Measurements from ENCODE around the gene HPD.
"Not testable (repeated sequence)": the region's sequence is repeated elsewhere in the genome, so short reads cannot be mapped to it uniquely, and the experiment has no call there.

The HPD gene

DNA sequence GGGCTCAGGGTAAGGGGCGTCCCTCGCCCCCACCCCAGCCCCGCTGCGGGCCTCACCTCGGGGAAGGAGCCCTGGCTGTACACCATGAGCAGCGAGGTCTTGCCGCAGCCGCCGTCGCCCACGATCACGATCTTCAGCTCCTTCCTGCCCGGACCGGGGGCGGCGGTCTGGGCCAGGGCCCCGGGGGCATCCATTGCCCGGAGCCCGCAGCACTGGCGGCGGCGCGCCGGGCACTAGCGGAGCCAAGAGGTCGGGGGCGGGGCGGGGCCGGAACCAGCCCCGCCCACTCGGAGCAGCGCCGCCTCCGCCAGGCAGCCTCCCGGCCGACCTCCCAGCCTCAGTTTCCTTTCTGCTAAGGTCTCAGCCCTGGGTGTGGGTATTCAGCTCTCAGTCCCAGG, 65.2 kb downstream of the HPD start, which contains the start of gene RHOF:
Gene RHOF, minus strand, starts transcription at position 249 of the 398 bp plus-strand sequence. Its CDS starts 55 bp downstream, at position 194.
- peak within 1 kb of the TSS; percentile 60 for H3K4me3 ChIP-seq (ENCODE audit: low read depth, low read length)
- no peak for TF ChIP-seq CTCF (conservative IDR thresholded peaks at IDR 0.05; ENCODE audit: low read depth, low read length)
- no peak for DNase-seq (ENCODE audit: low read depth)

- H3K4me3 ChIP-seq (ENCODE audit: low read depth, low read length) = peak overlapping the region; percentile 60
- DNase-seq (ENCODE audit: low read depth) = no peak
- TF ChIP-seq CTCF (conservative IDR thresholded peaks at IDR 0.05; ENCODE audit: low read depth, low read length) = no peak
Observed at GRCh38 chr12:121792607-121793439, 65.8 kb downstream of the HPD start.

GRCh38 chr12:121791671-121792551, 66.7 kb downstream of the HPD start:
- H3K4me3 ChIP-seq (ENCODE audit: low read depth, low read length) = no peak overlapping the region
- TF ChIP-seq CTCF (conservative IDR thresholded peaks at IDR 0.05; ENCODE audit: low read depth, low read length) = no peak
- no peak for DNase-seq (ENCODE audit: low read depth)

DNA sequence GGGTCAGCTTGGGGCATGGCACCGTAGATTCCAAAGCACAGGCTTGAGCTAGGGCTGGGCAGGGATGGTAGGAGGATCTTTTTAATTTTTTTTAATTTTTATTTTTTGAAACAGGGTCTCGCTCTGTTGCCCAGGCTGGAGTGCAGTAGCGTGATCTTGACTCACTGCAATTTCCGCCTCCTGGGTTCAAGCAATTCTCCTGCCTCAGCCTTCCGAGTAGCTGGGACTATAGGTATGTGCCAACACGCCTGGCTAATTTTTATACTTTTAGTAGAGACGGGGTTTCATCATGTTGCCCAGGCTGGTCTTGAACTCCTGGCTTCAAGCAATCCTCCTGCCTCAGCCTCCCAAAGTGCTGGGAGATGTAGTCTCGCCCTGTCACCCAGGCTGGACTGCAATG, 67.9 kb downstream of the HPD start:
- not testable (repeated sequence) for H3K4me3 ChIP-seq (ENCODE audit: low read depth, low read length); DNase-seq (ENCODE audit: low read depth)

DNA sequence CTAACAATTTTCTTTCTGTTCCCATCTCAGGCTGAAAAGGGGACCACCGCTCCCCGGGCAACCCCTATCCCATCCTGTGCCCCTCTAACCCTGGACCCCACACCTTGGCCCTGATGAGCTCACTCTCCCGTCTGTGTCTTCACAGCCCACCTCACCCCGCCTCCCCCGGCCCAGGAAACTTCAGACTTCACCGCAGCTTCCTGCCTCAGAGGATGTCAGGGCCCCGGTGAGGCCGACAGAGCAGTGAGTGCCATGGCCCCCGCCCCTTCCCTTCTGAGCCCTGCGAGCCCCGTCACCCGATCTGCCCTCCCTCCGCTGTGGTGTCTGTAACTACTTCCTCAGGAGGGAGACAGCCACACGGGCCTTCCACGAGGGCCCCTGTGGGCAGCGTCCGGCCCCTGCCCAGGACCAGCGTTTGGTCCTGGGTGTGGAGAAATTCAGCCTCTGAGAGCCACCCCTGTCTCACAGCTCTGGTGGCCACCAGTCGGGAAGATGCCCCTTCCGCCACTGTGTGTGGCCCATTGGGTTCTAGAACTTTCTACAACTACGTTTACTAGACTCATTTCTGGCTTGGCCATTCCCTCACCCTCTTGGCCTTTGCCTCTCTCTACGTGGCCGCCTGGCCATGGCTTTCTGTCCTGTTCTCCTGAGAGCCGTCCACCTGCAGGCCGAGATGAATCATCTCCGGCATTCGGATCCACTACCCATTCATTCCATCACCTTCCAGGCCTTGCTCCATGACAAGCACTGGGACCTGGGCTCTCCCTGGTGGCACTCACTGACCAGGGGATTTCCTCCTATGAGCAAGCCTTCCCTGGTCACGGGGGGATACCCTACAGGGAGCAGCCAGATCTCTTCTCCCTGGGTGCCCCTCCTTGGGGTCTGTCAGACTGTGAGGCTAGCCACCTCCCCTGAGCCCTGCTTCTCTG, 68.6 kb downstream of the HPD start:
- no peak overlapping the region for H3K4me3 ChIP-seq (ENCODE audit: low read depth, low read length)
- no peak for TF ChIP-seq CTCF (conservative IDR thresholded peaks at IDR 0.05; ENCODE audit: low read depth, low read length)
- no peak for DNase-seq (ENCODE audit: low read depth)

Measured in choroid plexus epithelial cell (primary cell).